ENCODE data around the gene GPHN.

Gene GPHN

GRCh38 chr14:67068251-67068650 is 560.3 kb downstream of the GPHN start:
- DNase-seq = no peak

- no peak for DNase-seq
Observed at GRCh38 chr14:67071506-67071905, 563.6 kb downstream of the GPHN start.

GRCh38 chr14:67077921-67078320 is 570.0 kb downstream of the GPHN start:
- DNase-seq = no peak

GRCh38 chr14:67079846-67080245 is 571.9 kb downstream of the GPHN start:
- DNase-seq = no peak

GRCh38 chr14:67108230-67108629 is 600.3 kb downstream of the GPHN start:
- no peak for DNase-seq

GRCh38 chr14:67111022-67111421 is 603.1 kb downstream of the GPHN start:
- DNase-seq = no peak

- DNase-seq = no peak
Observed at GRCh38 chr14:67112344-67112743, 604.4 kb downstream of the GPHN start.

GRCh38 chr14:67127174-67127573 is 619.2 kb downstream of the GPHN start:
- DNase-seq = no peak

- no peak for DNase-seq
Observed at GRCh38 chr14:67129768-67130167, 621.8 kb downstream of the GPHN start.

GRCh38 chr14:67131691-67132090 is 623.7 kb downstream of the GPHN start:
- no peak for DNase-seq

GRCh38 chr14:67133144-67133543 is 625.2 kb downstream of the GPHN start:
- DNase-seq = no peak

- DNase-seq = no peak
Observed at GRCh38 chr14:67133595-67134441, 625.9 kb downstream of the GPHN start.

- DNase-seq = no peak
Observed at GRCh38 chr14:67137744-67138371, 629.9 kb downstream of the GPHN start.

- DNase-seq = peak; percentile 43
Observed at GRCh38 chr14:67140556-67140955, 632.6 kb downstream of the GPHN start.

- DNase-seq = peak; percentile 26
Observed at GRCh38 chr14:67141146-67141900, 633.4 kb downstream of the GPHN start.

- DNase-seq = no peak
Observed at GRCh38 chr14:67151082-67151666, 643.2 kb downstream of the GPHN start.

- no peak for DNase-seq
Observed at GRCh38 chr14:67158566-67158965, 650.6 kb downstream of the GPHN start.

GRCh38 chr14:67162385-67162784 is 654.4 kb downstream of the GPHN start:
- no peak for DNase-seq

- DNase-seq = no peak
Observed at GRCh38 chr14:67166450-67166853, 658.5 kb downstream of the GPHN start.

- DNase-seq = no peak
Observed at GRCh38 chr14:67167420-67168109, 659.6 kb downstream of the GPHN start.

GRCh38 chr14:67168110-67168441 is 660.1 kb downstream of the GPHN start:
- no peak for DNase-seq

- DNase-seq = no peak
Observed at GRCh38 chr14:67170660-67171059, 662.7 kb downstream of the GPHN start.

GRCh38 chr14:67172056-67172455 is 664.1 kb downstream of the GPHN start:
- DNase-seq = no peak
